Vagina (tissue), 2 donors: ENCODE data around the gene SLC2A6.

Source experiments
- POLR2AphosphoS5 ChIP-seq, 2 donors: sonication (generic); formaldehyde crosslinking; IDR thresholded peaks; one replicate each; pipeline ENCODE4 v1.9.0; 2017; ENCODE audit warnings: antibody characterized with exemption in 2 of 2, mild to moderate bottlenecking in 2 of 2, low read depth in 1 of 2; ENCODE audit not compliant: insufficient read depth in 1 of 2
- TF ChIP-seq, protein P1 (sequence below), 3 experiments: fragments of 450-650 bp in 2 of 3; fragments of 200-600 bp in 1 of 3; sonication (generic) in 1 of 3; IDR thresholded peaks; one replicate each; pipeline ENCODE4 v1.5.1; 2017 to 2019; ENCODE audit warnings: antibody characterized with exemption in 3 of 3, mild to moderate bottlenecking in 2 of 3, moderate library complexity in 2 of 3

DNA sequence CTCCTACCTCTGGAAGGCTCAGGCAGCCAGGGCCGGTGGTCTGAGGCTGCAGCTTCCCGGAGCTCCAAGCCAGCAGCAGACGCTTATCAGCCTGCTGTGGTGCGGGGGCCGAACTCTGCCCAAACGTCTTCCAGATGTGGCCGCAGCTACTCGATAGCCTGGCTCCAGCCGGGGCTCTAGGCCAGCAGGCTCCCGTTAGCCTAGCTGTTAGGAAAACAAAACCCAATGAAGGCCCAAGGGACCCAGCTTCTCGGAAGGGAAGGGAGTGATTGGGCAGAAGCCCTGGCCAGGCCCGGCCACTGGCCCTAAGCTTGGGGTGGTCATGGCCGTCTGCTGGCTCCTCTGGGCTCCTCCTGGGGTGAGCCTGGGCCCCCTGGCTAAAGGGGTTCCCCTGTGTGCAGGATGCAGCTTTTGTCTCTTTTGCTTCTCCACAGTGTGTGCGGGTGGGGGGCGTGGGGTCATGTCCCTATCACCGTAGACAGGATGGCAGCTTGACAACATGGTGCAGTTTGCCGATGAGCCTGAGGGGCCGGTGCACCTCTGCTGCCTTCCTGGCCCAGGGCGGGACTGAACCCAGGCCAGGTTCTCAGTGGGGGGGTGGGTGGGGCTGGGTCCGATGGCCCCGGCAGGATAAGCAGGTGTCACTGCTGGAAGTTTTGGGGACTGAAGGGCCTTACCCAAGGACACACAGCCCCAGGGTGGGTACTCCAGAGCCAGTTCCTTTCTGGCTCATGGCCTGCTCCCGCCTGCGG is 27.2 kb upstream of the SLC2A6 start:
- TF ChIP-seq, protein P1, sequence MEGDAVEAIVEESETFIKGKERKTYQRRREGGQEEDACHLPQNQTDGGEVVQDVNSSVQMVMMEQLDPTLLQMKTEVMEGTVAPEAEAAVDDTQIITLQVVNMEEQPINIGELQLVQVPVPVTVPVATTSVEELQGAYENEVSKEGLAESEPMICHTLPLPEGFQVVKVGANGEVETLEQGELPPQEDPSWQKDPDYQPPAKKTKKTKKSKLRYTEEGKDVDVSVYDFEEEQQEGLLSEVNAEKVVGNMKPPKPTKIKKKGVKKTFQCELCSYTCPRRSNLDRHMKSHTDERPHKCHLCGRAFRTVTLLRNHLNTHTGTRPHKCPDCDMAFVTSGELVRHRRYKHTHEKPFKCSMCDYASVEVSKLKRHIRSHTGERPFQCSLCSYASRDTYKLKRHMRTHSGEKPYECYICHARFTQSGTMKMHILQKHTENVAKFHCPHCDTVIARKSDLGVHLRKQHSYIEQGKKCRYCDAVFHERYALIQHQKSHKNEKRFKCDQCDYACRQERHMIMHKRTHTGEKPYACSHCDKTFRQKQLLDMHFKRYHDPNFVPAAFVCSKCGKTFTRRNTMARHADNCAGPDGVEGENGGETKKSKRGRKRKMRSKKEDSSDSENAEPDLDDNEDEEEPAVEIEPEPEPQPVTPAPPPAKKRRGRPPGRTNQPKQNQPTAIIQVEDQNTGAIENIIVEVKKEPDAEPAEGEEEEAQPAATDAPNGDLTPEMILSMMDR (IDR thresholded peaks at IDR 0.05) = no peak
- no peak for TF ChIP-seq POLR2AphosphoS5 (IDR thresholded peaks at IDR 0.05; ENCODE audit: insufficient read depth in 1 of 2, low read depth in 1 of 2)
